Activated T-helper 2 cell treated with anti-CD3 and anti-CD28 coated beads, Interferon-gamma antibody, Interleukin-2, Interleukin-4, amounts not matched to agents 10 μg/mL and 5 μg/mL and 100 μg/mL, durations not matched to agents 14 hours and 24 hours and 36 hours (primary cell): ENCODE data around the gene NPAS2. TPM values are rescaled to one million over a fixed set of nuclear protein-coding genes. Genes with fewer than 3 reads are reported as not detected.

Source experiments
- DNase-seq: peaks from one replicate; pipeline ENCODE4 v3.0.0; 2021; ENCODE audit warnings: low spot score
- H3K27ac Mint-ChIP-seq: one replicate; pipeline ENCODE4 v1.8.0; 2021; ENCODE audit warnings: mixed read lengths
- H3K27me3 Mint-ChIP-seq: one replicate; pipeline ENCODE4 v1.8.0; 2021; ENCODE audit warnings: low read depth, mixed read lengths
- H3K36me3 Mint-ChIP-seq: one replicate; pipeline ENCODE4 v1.8.0; 2021; ENCODE audit warnings: low read depth, mixed read lengths
- H3K4me1 Mint-ChIP-seq: one replicate; pipeline ENCODE4 v1.8.0; 2021; ENCODE audit warnings: low read depth, mixed read lengths
- H3K4me3 Mint-ChIP-seq: one replicate; pipeline ENCODE4 v1.8.0; 2021; ENCODE audit warnings: low read depth, mild to moderate bottlenecking, moderate library complexity, mixed read lengths
- H3K9me3 Mint-ChIP-seq: one replicate; pipeline ENCODE4 v1.8.0; 2021; ENCODE audit warnings: mixed read lengths
- intact Hi-C: fragments of 100-400 bp; cut with micrococcal nuclease; formaldehyde crosslinking; loops from one replicate; pipeline ENCODE4 v1.15.1; 2023
- total RNA-seq: library from RNA; stranded (reverse); gene quantifications from 2 replicates; pipeline ENCODE4 v1.2.3, GENCODE V29; 2022

NPAS2 gene
- total RNA-seq, 1 donor from 2014 or later = 5.6 TPM

GRCh38 chr2:100972452-100972851 lies 152.5 kb downstream of the NPAS2 start:
- no peak overlapping the region for H3K4me3 Mint-ChIP-seq
- H3K9me3 Mint-ChIP-seq = no peaks in the 10 kb centered on the region
- H3K27me3 Mint-ChIP-seq = no peaks in the 10 kb centered on the region
- no peaks in the 10 kb centered on the region for H3K4me1 Mint-ChIP-seq
- DNase-seq = no peak
- intact Hi-C loops = no loop called here
- no peak overlapping the region for H3K27ac Mint-ChIP-seq
- H3K36me3 Mint-ChIP-seq = no peaks in the 10 kb centered on the region

GRCh38 chr2:100974712-100975520 lies 155.0 kb downstream of the NPAS2 start:
- no peaks in the 10 kb centered on the region for H3K36me3 Mint-ChIP-seq
- H3K4me3 Mint-ChIP-seq = no peak overlapping the region
- no peak for DNase-seq
- no peak overlapping the region for H3K27ac Mint-ChIP-seq
- H3K4me1 Mint-ChIP-seq = no peaks in the 10 kb centered on the region
- H3K27me3 Mint-ChIP-seq = no peaks in the 10 kb centered on the region
- intact Hi-C loops = no loop called here
- H3K9me3 Mint-ChIP-seq = no peaks in the 10 kb centered on the region

- H3K9me3 Mint-ChIP-seq = no peaks in the 10 kb centered on the region
- H3K36me3 Mint-ChIP-seq = no peaks in the 10 kb centered on the region
- no peaks in the 10 kb centered on the region for H3K27me3 Mint-ChIP-seq
- no peaks in the 10 kb centered on the region for H3K4me1 Mint-ChIP-seq
- no peak for DNase-seq
- no peak overlapping the region for H3K4me3 Mint-ChIP-seq
- intact Hi-C loops = no loop called here
- no peak overlapping the region for H3K27ac Mint-ChIP-seq
Observed at GRCh38 chr2:100975521-100975785, 155.5 kb downstream of the NPAS2 start.

GRCh38 chr2:100976061-100976460 lies 156.1 kb downstream of the NPAS2 start:
- intact Hi-C loops = no loop called here
- no peaks in the 10 kb centered on the region for H3K36me3 Mint-ChIP-seq
- no peak overlapping the region for H3K27ac Mint-ChIP-seq
- no peak for DNase-seq
- H3K9me3 Mint-ChIP-seq = no peaks in the 10 kb centered on the region
- H3K27me3 Mint-ChIP-seq = no peaks in the 10 kb centered on the region
- no peak overlapping the region for H3K4me3 Mint-ChIP-seq
- no peaks in the 10 kb centered on the region for H3K4me1 Mint-ChIP-seq

- Mint-ChIP-seq H3K4me1 (no peaks in the 10 kb centered on the region), H3K9me3 (no peaks in the 10 kb centered on the region), H3K4me3 (no peak overlapping the region), H3K27me3 (no peaks in the 10 kb centered on the region), H3K27ac (no peak overlapping the region), H3K36me3 (no peaks in the 10 kb centered on the region)
- intact Hi-C loops = no loop called here
- DNase-seq = no peak
Observed at GRCh38 chr2:100976645-100977391, 156.9 kb downstream of the NPAS2 start.

DNA sequence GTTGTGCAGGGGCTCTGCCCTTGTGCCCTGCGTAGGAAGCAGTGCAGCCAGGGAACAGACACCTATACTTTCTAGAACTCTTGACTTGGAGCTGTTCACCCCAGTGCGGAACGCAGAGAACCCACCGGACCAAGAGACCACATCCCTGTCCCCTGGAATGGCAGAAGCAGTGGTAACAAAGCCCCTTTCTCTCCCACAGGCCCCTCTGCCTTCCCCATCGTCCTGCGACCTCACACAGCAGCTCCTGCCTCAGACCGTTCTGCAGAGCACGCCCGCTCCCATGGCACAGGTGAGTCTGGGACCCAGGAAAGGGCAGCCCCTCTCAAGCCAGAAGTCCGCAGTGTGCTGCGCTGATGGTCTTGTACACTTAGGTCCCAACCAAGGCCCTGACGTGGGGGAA lies 157.6 kb downstream of the NPAS2 start:
- DNase-seq = no peak
- Mint-ChIP-seq H3K4me1 (no peaks in the 10 kb centered on the region), H3K9me3 (no peaks in the 10 kb centered on the region), H3K36me3 (no peaks in the 10 kb centered on the region), H3K27me3 (no peaks in the 10 kb centered on the region), H3K4me3 (no peak overlapping the region), H3K27ac (no peak overlapping the region)
- intact Hi-C loops = no loop called here

DNA sequence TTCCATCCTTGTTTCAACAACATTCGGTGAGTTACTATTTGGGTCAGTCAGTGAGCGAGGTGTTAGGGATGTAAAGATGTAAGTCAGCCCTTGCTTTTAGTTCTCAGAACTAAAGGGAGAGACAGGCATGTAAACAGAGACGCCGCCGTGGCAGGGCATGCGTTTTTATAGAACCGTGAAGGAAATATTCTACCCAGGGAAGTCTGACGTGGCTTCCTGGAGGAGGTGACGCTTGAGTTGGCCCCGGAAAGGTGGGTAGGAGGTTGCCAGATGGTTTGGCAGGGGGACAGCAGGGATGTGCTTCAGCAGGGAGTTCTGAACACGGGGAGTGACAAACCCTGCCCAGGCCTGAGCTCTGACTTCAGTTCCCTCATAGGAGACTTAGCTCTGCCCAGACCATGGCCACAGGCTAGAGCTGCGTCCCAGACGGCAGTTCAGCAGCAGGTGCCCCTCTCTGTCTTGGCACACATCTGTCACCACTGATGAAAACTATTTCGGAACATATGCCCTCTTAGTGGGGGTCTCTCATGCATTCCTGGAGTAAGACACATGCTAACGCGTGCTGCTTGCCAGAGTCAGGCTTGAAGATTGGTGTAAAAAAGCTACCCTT lies 158.7 kb downstream of the NPAS2 start:
- no peaks in the 10 kb centered on the region for H3K9me3 Mint-ChIP-seq
- no peaks in the 10 kb centered on the region for H3K27me3 Mint-ChIP-seq
- no peak overlapping the region for H3K27ac Mint-ChIP-seq
- DNase-seq = no peak
- no peaks in the 10 kb centered on the region for H3K36me3 Mint-ChIP-seq
- H3K4me3 Mint-ChIP-seq = no peak overlapping the region
- intact Hi-C loops = no loop called here
- H3K4me1 Mint-ChIP-seq = no peaks in the 10 kb centered on the region

GRCh38 chr2:100980046-100980445 lies 160.1 kb downstream of the NPAS2 start:
- intact Hi-C loops = loop anchor here (10.0 kb wide), 1 partner anchor 555 kb away; no protein-coding TSS in a partner anchor
- Mint-ChIP-seq H3K4me3 (no peak overlapping the region), H3K9me3 (no peaks in the 10 kb centered on the region), H3K4me1 (no peaks in the 10 kb centered on the region), H3K36me3 (no peaks in the 10 kb centered on the region), H3K27me3 (peaks cover 1% of the 10 kb centered on the region), H3K27ac (no peak overlapping the region)
- no peak for DNase-seq

- no peaks in the 10 kb centered on the region for H3K36me3 Mint-ChIP-seq
- H3K4me3 Mint-ChIP-seq = no peak overlapping the region
- no peak for DNase-seq
- intact Hi-C loops = loop anchor here (10.0 kb wide), 1 partner anchor 556 kb away; no protein-coding TSS in a partner anchor
- H3K9me3 Mint-ChIP-seq = no peaks in the 10 kb centered on the region
- H3K27ac Mint-ChIP-seq = no peak overlapping the region
- peaks cover 1% of the 10 kb centered on the region for H3K27me3 Mint-ChIP-seq
- H3K4me1 Mint-ChIP-seq = no peaks in the 10 kb centered on the region
Observed at GRCh38 chr2:100981011-100981410, 161.1 kb downstream of the NPAS2 start.

- Mint-ChIP-seq H3K4me3 (no peak overlapping the region), H3K4me1 (no peaks in the 10 kb centered on the region), H3K27ac (no peak overlapping the region), H3K36me3 (no peaks in the 10 kb centered on the region), H3K9me3 (no peaks in the 10 kb centered on the region), H3K27me3 (peaks cover 1% of the 10 kb centered on the region)
- DNase-seq = no peak
- intact Hi-C loops = loop anchor here (10.0 kb wide), 1 partner anchor 558 kb away; no protein-coding TSS in a partner anchor
Observed at GRCh38 chr2:100982431-100982861, 162.5 kb downstream of the NPAS2 start.

DNA sequence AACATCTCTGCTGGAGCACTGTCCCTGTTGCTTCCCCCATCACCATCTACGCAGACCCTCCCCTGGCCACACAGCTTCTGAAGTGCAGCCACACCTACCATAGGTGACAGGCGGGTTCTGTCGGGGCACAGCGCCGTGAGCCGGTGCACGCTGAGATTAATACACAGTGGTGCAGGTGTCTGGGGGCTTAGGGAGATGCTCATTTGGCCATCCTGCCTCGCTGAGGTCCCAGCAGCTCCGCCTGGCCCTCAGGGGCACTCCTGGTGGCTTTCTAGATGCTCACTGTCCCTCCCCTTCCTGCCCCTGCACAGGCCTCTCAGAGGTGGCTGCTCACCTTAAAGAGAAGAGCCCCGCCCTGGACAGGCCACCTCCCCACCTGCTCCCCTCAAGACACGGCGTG lies 163.3 kb downstream of the NPAS2 start:
- H3K36me3 Mint-ChIP-seq = no peaks in the 10 kb centered on the region
- no peak overlapping the region for H3K4me3 Mint-ChIP-seq
- no peaks in the 10 kb centered on the region for H3K9me3 Mint-ChIP-seq
- H3K27me3 Mint-ChIP-seq = peaks cover 1% of the 10 kb centered on the region
- H3K27ac Mint-ChIP-seq = no peak overlapping the region
- no peak for DNase-seq
- intact Hi-C loops = loop anchor here (10.0 kb wide), 1 partner anchor 558 kb away; no protein-coding TSS in a partner anchor
- no peaks in the 10 kb centered on the region for H3K4me1 Mint-ChIP-seq

DNA sequence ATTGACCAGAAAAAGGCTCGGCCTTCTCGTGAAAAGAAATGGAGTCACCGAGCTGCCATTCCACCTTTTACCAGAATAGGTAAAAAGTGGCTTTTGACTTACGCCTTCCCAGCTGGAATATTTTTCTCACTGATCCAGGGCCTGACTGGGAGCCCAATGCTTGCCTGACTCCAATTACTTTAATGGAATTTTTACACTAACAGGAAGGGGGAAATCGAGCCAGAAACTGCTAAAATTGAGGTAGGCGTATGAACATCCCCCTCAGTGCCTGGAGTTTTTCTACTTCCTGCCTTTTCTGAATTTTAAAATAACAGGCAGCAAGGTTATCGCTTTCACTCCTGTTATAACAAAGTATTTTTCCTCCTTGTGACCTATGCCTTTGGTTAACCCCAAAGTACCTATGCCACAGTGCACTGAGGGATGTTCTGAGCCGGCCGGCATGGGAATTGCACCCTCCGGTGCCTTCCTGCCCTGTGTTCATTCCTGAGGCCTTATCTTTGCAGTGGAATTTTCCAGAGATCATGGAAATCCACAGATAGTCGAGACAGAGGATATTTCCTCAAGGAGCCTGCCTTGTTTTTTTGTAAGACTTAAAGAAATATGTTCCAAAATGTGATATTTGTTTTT lies 163.9 kb downstream of the NPAS2 start:
- intact Hi-C loops = loop anchor here (2.0 to 10.0 kb wide), 2 partner anchors 253 to 559 kb away; no protein-coding TSS in a partner anchor
- H3K9me3 Mint-ChIP-seq = no peaks in the 10 kb centered on the region
- H3K4me1 Mint-ChIP-seq = no peaks in the 10 kb centered on the region
- peaks cover 1% of the 10 kb centered on the region for H3K27me3 Mint-ChIP-seq
- H3K36me3 Mint-ChIP-seq = no peaks in the 10 kb centered on the region
- DNase-seq = no peak
- H3K4me3 Mint-ChIP-seq = no peak overlapping the region
- no peak overlapping the region for H3K27ac Mint-ChIP-seq
